Neural progenitor cell (in vitro differentiated cells): ENCODE results near the gene OR1A1.

ENCODE experiments used
- EZH2 ChIP-seq: fragments of 200-600 bp; sonication (generic); IDR thresholded peaks from 2 replicates; pipeline ENCODE4 v1.6.1; 2017; ENCODE audit warnings: antibody characterized with exemption, mild to moderate bottlenecking, moderate library complexity
- EZH2phosphoT487 ChIP-seq: fragments of 200-600 bp; sonication (generic); IDR thresholded peaks from 2 replicates; pipeline ENCODE4 v1.6.1; 2017; ENCODE audit warnings: antibody characterized with exemption

GRCh38 chr17:3208484-3208883 lies 1.0 kb downstream of the OR1A1 start:
- TF ChIP-seq EZH2phosphoT487 (no peak), EZH2 (no peak)
